ENCODE measurements around the gene CORO7. TPM values are rescaled to one million over a fixed set of nuclear protein-coding genes. Genes with fewer than 3 reads are reported as not detected.
A peak's percentile ranks its signal among the peaks of the same experiment; 100 is the strongest.
"Not testable (repeated sequence)": the region's sequence is repeated elsewhere in the genome, so short reads cannot be mapped to it uniquely, and the experiment has no call there.

Gene CORO7
- polyA plus RNA-seq, 12 donors, result 15.7 to 26.2 (median 20.7) TPM; not detected in 1

DNA sequence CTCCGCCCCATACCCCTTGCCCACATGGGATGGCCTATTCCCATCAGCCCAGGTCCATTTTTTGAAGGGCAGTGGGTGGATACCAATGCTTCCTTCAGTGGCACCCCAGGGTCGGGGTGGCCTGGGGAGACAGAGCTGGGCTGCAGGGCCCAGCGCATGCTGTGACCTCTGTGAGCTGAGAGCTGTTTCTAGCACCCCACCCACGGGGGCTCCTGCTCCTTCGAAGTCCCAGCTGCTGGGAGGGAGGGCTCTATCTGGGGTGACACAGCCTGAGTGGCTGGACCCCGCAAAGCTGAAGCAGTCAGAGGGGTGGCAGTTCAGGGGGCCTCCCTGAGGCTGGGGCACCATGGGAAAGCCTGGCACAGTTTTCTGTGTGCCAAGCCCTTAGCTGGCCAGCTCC is 76.0 kb downstream of the CORO7 start:
- no peak for DNase-seq

DNA sequence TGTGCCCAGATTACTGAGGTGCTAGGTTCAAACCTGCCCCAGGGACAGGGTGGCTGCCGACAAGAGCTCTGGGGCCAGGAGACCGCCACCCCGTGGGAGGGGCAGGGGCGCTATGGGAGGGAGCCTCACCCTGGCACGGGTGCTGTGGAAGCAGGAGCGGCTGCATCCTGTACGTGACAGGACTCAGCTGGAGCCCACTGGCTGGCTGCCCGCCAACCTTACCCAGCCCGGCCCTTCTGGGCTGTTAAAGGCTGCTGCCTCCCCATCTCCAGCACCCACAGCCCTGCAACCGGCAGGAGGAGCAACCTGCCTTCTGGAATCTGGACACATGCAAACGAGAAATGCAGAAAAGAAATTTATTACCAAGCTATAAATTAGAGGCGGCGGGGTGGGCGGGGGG is 76.5 kb downstream of the CORO7 start:
- no peak for DNase-seq

- no peak for DNase-seq
These were observed 76.9 kb downstream of the CORO7 start for GRCh38 chr16:4339455-4339854.

GRCh38 chr16:4338712-4339299 is 77.6 kb downstream of the CORO7 start:
- no peak for DNase-seq

GRCh38 chr16:4338125-4338582 is 78.2 kb downstream of the CORO7 start:
- no peak for DNase-seq

DNA sequence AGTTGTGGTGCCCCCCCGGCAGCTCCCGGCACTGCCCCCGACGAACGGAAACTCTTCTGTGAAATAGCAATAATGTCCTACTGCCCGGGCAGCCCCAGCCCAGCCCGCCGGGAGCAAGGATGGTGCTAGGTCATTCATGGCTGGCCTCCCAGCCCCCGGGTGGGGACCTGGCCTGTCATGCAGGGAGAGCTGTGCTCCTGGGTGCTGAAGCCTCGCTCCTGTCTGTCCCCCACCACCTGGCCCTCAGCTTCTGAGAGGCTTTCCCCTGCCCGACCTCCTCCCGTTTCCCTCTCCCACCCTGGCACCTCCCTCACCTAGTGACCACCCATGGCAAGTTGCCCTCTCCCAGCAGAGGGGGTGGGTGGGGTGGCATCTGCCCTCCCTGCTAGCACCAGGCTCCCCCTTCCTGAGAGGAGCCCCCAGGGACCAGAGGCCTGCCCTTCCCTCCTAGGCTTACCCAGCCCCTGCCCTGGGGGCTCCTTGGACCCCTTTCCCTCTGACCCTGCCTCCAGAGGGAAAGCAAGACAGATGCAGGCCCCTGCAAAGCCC is 78.8 kb downstream of the CORO7 start:
- DNase-seq, result no peak

- no peak for DNase-seq
These were observed 79.5 kb downstream of the CORO7 start for GRCh38 chr16:4336701-4337539.

DNA sequence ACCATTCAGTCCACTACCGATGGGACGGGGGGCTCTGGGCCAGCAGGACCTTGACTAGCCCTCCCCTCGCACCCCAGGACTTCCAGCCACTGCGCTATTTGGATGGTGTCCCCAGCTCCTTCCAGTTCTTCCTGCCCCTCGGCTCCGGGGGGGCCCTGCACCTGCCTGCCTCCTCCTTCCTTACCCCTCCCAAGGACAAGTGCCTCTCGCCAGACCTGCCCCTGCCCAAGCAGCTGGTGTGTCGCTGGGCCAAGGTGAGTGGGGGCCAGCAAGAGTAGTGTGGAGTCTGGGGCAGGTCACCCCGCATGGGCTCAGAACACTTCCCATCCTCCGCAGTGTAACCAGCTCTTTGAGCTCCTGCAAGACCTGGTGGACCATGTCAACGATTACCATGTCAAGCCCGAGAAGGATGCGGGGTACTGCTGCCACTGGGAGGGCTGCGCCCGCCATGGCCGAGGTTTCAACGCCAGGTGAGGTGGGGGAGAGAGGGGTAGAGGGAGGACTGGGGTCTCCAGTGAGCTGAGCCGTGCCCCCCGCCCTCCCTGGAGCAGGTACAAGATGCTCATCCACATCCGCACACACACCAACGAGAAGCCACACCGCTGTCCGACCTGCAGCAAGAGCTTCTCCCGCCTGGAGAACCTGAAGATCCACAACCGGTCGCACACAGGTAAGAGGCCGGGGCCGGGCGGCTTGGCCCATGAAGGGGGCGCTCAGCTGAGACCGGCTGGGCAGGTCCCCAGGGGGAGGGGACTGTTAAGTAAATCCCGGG is 81.5 kb downstream of the CORO7 start:
- no peak for DNase-seq

DNA sequence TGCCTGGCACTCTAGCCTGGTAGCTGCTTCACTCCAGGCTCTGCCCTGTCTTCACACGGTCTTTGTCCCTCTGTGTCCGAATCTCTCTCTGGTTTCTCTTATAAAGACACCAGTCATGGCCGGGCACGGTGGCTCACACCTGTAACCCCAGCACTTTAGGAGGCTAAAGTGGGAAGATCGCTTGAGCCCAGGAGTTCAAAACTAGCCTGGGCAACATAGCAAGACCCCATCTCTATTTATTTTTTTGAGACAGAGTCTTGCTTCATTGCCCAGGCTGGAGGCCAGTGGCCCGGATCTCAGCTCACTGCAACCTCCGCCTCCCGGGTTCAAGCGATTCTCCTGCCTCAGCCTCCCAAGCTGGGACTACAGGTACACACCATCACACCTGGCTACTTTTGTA is 82.7 kb downstream of the CORO7 start:
- DNase-seq, result not testable (repeated sequence)

DNA sequence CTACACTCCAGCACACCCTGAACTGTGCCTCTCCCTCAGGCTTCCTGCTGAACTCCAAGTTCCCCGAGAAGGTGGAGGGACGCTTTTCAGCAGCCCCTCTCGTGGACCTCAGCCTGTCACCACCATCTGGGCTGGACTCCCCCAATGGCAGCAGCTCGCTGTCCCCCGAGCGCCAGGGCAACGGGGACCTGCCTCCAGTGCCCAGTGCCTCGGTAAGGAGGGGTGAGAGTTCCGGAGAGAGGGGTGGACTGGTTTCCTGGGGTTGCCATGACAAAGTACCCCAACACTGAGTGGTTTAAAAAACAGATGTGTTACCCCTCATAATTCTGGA is 83.1 kb downstream of the CORO7 start:
- no peak for DNase-seq

- DNase-seq, result no peak
These were observed 83.6 kb downstream of the CORO7 start for GRCh38 chr16:4332623-4333307.

DNA sequence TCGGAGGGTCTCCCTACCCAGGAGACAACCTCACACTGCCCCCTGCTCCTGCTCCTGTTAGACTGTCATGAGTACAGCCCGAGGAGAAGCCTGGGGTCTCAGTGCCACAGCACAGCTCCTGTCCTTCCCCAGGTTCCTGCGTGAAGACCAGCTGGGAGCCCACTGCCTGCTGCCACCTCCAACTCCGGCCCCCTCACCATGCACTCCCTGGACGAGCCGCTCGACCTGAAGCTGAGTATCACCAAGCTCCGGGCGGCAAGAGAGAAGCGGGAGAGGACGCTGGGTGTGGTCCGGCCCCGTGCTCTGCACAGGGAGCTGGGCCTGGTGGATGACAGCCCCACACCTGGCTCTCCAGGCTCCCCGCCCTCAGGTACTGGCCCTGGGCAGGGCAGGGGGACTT is 84.3 kb downstream of the CORO7 start:
- DNase-seq, result no peak

- DNase-seq, result peak; percentile 73
These were observed 86.0 kb downstream of the CORO7 start for GRCh38 chr16:4330277-4330874.

DNA sequence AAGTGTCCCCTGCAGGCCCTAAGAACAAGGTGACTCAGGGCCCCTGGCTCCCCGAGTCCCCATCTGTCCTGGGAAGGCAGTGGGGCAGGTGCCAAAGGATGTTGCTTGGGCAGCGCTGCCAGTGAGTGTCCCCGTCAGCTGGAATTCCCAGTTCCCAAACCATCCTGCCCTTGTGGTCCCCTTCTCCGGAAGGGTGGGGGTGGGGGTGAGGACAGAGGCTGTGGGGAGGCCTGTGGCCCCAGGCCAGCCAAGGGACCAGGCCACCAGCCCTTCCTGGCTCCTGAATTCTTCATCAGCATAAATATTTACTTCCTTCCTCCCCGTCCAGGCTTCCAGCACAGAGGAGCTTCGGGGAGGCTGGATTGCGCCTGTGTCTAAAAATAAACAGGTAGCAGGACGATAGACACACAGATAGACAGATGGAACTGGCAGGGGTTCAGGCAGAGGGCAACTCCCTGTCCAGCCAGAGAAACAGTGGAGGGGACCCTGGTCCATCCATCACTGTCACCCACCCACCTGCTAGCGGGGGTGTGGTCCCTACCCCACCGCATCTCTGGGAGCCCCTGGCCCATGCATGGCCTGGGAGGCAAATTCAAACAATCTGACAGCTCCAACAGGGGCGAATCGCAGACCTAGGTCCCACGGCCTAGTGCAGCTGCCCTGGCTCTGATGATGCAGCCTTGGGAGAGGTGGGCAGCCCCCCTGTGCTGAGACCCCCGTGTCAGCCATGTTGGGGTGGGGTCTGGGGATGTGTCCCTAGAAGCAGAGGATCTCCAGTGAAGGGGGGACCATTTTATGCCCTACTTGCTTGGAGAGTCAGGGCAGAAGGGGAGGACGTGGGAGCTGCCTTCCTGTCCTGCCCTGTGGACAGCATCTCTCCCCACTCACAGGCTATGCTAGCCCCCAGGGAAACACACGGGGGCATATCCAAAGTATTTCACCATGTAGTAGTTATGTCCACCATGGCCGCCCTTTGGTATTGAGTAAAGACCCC is 87.3 kb downstream of the CORO7 start:
- DNase-seq, result no peak

DNA sequence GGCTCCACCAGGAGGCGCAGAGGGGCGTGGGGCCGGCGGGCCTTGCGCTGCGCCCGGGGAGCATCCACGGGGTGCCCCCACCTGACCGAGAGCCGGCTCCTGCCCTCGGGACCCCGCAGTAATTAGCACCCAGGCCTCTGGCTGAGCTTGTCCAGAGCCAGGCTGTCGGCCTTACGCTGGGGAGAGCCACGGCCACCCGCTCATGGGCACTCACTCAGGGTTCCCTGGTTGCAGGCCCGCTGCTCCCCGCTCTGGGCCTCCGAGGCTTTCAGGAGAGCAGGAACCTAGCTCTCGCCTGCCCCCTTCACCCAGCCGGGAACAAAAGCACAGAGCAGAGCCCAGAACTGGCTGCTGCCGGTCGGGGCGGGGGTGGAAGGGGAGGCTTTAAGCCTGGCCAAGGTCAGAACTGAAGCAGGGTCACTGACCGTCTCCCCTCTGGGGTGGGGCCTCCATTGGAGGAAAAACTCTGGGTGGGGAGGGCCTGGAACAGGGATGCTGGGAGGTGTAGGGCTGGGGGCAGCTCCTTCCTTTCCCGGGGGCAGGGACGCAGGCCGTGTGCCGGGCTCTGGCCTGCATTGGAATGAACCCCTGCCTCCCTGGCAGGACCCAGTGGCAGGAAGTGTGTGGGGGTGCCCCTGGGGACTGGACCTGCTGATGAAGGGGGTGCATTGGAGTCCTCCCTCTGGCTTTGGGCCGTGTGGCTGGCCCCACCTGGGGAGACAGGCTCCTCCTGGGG is 88.2 kb downstream of the CORO7 start:
- DNase-seq, result peak; percentile 72

- DNase-seq, result no peak
These were observed 88.9 kb downstream of the CORO7 start for GRCh38 chr16:4327386-4328045.

- DNase-seq, result no peak
These were observed 91.1 kb downstream of the CORO7 start for GRCh38 chr16:4325253-4325758.

GRCh38 chr16:4324492-4325252 is 91.7 kb downstream of the CORO7 start:
- DNase-seq, result no peak

All from muscle of arm (tissue), 12 donors.